Adrenal gland (tissue), 12 donors: ENCODE data around the gene BBS7. TPM values are rescaled to one million over a fixed set of nuclear protein-coding genes. Genes with fewer than 3 reads are reported as not detected.

Source experiments
- DNase-seq, 7 donors: peaks; one replicate each; pipeline ENCODE4 v3.0.0-alpha.2; 2019 to 2020
- H3K27ac ChIP-seq, 5 donors: fragments of 200-600 bp; sonication (generic) in 4 of 5; 1 replicate in 3 of 5; 2 replicates in 2 of 5; pipeline versions ENCODE4 v1.5.1 to v1.8.0; 2016 to 2020; ENCODE audit warnings: mild to moderate bottlenecking in 1 of 5
- H3K27me3 ChIP-seq: fragments of 200-600 bp; 2 replicates; pipeline ENCODE4 v1.8.0; 2021
- H3K36me3 ChIP-seq, 2 donors: fragments of 200-600 bp; replicated peaks in 1 of 2; 1 replicate in 1 of 2; 2 replicates in 1 of 2; pipeline versions ENCODE4 v1.5.1 to v1.8.0; 2018 to 2022
- H3K4me1 ChIP-seq, 2 donors: fragments of 200-600 bp; replicated peaks in 1 of 2; 1 replicate in 1 of 2; 2 replicates in 1 of 2; pipeline versions ENCODE4 v1.5.1 to v1.8.0; 2018 to 2021
- H3K4me3 ChIP-seq, 4 donors: fragments of 200-600 bp; sonication (generic) in 3 of 4; one replicate each; pipeline ENCODE4 v1.5.1; 2016 to 2018
- H3K9me3 ChIP-seq, 3 donors: fragments of 200-600 bp; sonication (generic) in 1 of 3; replicated peaks in 1 of 3; 1 replicate in 2 of 3; 2 replicates in 1 of 3; pipeline versions ENCODE4 v1.5.1 to v1.8.0; 2016 to 2021
- POLR2A ChIP-seq, 2 donors: fragments of 450-650 bp; IDR thresholded peaks; one replicate each; pipeline ENCODE4 v1.6.1; 2017; ENCODE audit warnings: antibody characterized with exemption in 2 of 2, mild to moderate bottlenecking in 2 of 2, moderate library complexity in 1 of 2
- WGBS, 4 donors: extraction: QIAGEN DNeasy Blood & Tissue Kit in 2 of 4; methylation state at CpG; one replicate each; pipeline versions ENCODE4 v1.1.5 to v1.1.7; 2013 to 2017; 5-methylcytosine and 5-hydroxymethylcytosine counted together
- intact Hi-C, 2 donors: fragments of 100-400 bp; cut with DNase I; formaldehyde crosslinking; loops; one replicate each; pipeline versions ENCODE4 v1.14.1 to v1.15.0; 2022 to 2023
- polyA plus RNA-seq, 3 donors: library from polyadenylated mRNA; stranded (reverse); fragments of 200-250 nt in 2 of 3; fragments of 350-450 nt in 1 of 3; fragmentation: Illumina TruSeq in 1 of 3; extraction: RNeasy Lipid Tissue Mini Kit (QIAGEN cat#74804) in 1 of 3; gene quantifications; one replicate each; pipeline ENCODE4 v1.2.3, GENCODE V29; 2013 to 2014
- total RNA-seq, 9 donors: library from RNA; depleted of rRNA in 4 of 9; stranded (reverse); fragments of >200 nt in 4 of 9; fragments of 120-200 nt in 1 of 9; fragmentation: NEBNext Ultra II Directional in 1 of 9; extraction: Animal tissue kit (Norgen Biotek cat#: 25700) in 1 of 9; gene quantifications; one replicate each; pipeline versions ENCODE4 v1.1.0 to v1.2.4, GENCODE V29; 2013 to 2023
- TF ChIP-seq, protein P1 (sequence below), 6 experiments: fragments of 450-650 bp in 4 of 6; fragments of 200-600 bp in 2 of 6; sonication (generic) in 1 of 6; IDR thresholded peaks; 1 replicate in 5 of 6; 2 replicates in 1 of 6; pipeline versions ENCODE4 v1.5.1 to v1.8.0; 2016 to 2021; ENCODE audit warnings: antibody characterized with exemption in 6 of 6, mild to moderate bottlenecking in 2 of 6, moderate library complexity in 1 of 6
- donor health status: healthy with polysubstance abuse.
- donor health status: Bipolar disorder and iron deficiency.
- donor health status: DM: yes; HTN: yes; CAD: no.
- donor health status: DM: no; HTN: no; CAD: no.
- donor health status: DM: no; HTN: no; CAD: no.
- donor health status: DM: yes; HTN: yes; CAD: no.

Gene BBS7
- total and polyA plus RNA-seq, 12 donors = 5.7 to 36.3 (median 14.1) TPM

GRCh38 chr4:121818215-121818614 lies 52.1 kb downstream of the BBS7 start:
- peaks cover 0 to 48% of the 10 kb centered on the region in 2 donors for H3K36me3 ChIP-seq
- TF ChIP-seq POLR2A (IDR thresholded peaks at IDR 0.05) = no peak
- peaks cover 0 to 10% of the 10 kb centered on the region in 2 donors for H3K4me1 ChIP-seq
- no peak for DNase-seq
- 41 to 56% (median 54%) methylated on average over 1 of the region's 1 CpG for WGBS, 4 donors
- no peaks in the 10 kb centered on the region for H3K27me3 ChIP-seq
- no peak overlapping the region for H3K4me3 ChIP-seq
- H3K9me3 ChIP-seq = no peaks in the 10 kb centered on the region
- H3K27ac ChIP-seq = no peak overlapping the region
- intact Hi-C loops = no loop called here

GRCh38 chr4:121817701-121818100 lies 52.6 kb downstream of the BBS7 start:
- no peak for DNase-seq
- Histone ChIP-seq H3K27me3 (no peaks in the 10 kb centered on the region), H3K4me1 (peaks cover 0 to 5% of the 10 kb centered on the region in 2 donors), H3K27ac (no peak overlapping the region), H3K36me3 (peaks cover 0 to 53% of the 10 kb centered on the region in 2 donors), H3K9me3 (no peaks in the 10 kb centered on the region), H3K4me3 (no peak overlapping the region)
- 87 to 93% (median 92%) methylated on average over 1 of the region's 1 CpG for WGBS, 4 donors
- no peak for TF ChIP-seq POLR2A (IDR thresholded peaks at IDR 0.05)
- TF ChIP-seq, protein P1, sequence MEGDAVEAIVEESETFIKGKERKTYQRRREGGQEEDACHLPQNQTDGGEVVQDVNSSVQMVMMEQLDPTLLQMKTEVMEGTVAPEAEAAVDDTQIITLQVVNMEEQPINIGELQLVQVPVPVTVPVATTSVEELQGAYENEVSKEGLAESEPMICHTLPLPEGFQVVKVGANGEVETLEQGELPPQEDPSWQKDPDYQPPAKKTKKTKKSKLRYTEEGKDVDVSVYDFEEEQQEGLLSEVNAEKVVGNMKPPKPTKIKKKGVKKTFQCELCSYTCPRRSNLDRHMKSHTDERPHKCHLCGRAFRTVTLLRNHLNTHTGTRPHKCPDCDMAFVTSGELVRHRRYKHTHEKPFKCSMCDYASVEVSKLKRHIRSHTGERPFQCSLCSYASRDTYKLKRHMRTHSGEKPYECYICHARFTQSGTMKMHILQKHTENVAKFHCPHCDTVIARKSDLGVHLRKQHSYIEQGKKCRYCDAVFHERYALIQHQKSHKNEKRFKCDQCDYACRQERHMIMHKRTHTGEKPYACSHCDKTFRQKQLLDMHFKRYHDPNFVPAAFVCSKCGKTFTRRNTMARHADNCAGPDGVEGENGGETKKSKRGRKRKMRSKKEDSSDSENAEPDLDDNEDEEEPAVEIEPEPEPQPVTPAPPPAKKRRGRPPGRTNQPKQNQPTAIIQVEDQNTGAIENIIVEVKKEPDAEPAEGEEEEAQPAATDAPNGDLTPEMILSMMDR (IDR thresholded peaks at IDR 0.05) = no peak
- intact Hi-C loops = no loop called here

GRCh38 chr4:121817006-121817405 lies 53.3 kb downstream of the BBS7 start:
- H3K4me1 ChIP-seq = no peaks in the 10 kb centered on the region
- no peak for TF ChIP-seq POLR2A (IDR thresholded peaks at IDR 0.05)
- TF ChIP-seq, protein P1 (IDR thresholded peaks at IDR 0.05) = no peak
- no peak for DNase-seq
- no peak overlapping the region for H3K4me3 ChIP-seq
- no peak overlapping the region for H3K27ac ChIP-seq
- no peaks in the 10 kb centered on the region for H3K27me3 ChIP-seq
- peaks cover 0 to 60% of the 10 kb centered on the region in 2 donors for H3K36me3 ChIP-seq
- 91 to 96% (median 92%) methylated on average over 3 of the region's 3 CpGs for WGBS, 4 donors
- H3K9me3 ChIP-seq = no peaks in the 10 kb centered on the region
- intact Hi-C loops = no loop called here

DNA sequence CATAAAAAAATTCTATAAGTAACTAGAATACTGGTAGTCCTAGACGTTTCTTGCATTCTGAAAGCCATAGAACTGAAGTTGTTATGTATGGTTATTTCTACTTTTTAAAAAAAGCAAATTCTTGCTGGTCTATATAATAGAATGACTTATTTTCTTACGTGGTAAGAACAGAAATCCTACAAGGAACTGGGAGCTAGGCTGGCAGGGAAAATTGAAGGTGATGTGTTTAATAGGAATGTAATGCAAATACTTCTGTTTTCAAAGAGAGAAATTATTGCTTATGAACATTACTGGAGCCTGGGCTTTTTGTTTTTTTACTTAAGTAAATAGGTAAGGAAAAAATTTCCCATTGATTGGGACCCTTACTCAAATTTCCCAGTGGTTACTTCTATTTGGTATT lies 55.5 kb downstream of the BBS7 start:
- no peaks in the 10 kb centered on the region for H3K27me3 ChIP-seq
- WGBS, 4 donors = 81 to 96% (median 90%) methylated on average over 2 of the region's 2 CpGs
- H3K36me3 ChIP-seq = peaks cover 0 to 78% of the 10 kb centered on the region in 2 donors
- intact Hi-C loops = no loop called here
- TF ChIP-seq, protein P1 (IDR thresholded peaks at IDR 0.05) = no peak
- TF ChIP-seq POLR2A (IDR thresholded peaks at IDR 0.05) = no peak
- H3K27ac ChIP-seq = no peak overlapping the region
- no peaks in the 10 kb centered on the region for H3K4me1 ChIP-seq
- no peak for DNase-seq
- H3K9me3 ChIP-seq = no peaks in the 10 kb centered on the region
- H3K4me3 ChIP-seq = no peak overlapping the region

DNA sequence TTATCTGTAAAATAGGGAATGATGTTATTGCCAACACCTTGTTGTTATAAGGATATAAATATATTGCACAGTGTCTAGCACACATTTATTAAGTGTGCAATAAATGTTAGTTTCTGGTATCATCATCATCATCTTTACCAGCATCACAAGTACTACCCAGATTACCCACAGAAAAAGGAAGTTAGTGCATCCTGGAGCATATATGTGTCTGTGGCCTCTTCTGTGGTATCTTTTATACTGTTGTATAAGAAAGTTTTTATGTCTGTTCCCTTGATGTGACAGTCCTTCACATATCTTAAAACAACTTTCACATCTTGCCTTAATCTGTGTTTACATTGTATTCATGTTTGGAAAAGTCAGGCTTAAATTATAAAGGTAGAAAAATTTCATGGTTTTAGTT lies 59.2 kb downstream of the BBS7 start:
- no peaks in the 10 kb centered on the region for H3K27me3 ChIP-seq
- no peak for TF ChIP-seq POLR2A (IDR thresholded peaks at IDR 0.05)
- TF ChIP-seq, protein P1 (IDR thresholded peaks at IDR 0.05) = no peak
- intact Hi-C loops = no loop called here
- no peak for DNase-seq
- H3K4me1 ChIP-seq = no peaks in the 10 kb centered on the region
- H3K4me3 ChIP-seq = no peak overlapping the region
- no peaks in the 10 kb centered on the region for H3K9me3 ChIP-seq
- H3K36me3 ChIP-seq = peaks cover 0 to 90% of the 10 kb centered on the region in 2 donors
- no peak overlapping the region for H3K27ac ChIP-seq
